CD4-positive, alpha-beta T cell treated with Interleukin-15 for 4 hours (primary cell): ENCODE results near the gene RPL19.
"Not testable (repeated sequence)": the region's sequence is repeated elsewhere in the genome, so short reads cannot be mapped to it uniquely, and the experiment has no call there.

Source experiments
- DNase-seq: peaks from one replicate; pipeline ENCODE4 v3.0.0-alpha.2; 2020; ENCODE audit warnings: low spot score

Gene RPL19

DNA sequence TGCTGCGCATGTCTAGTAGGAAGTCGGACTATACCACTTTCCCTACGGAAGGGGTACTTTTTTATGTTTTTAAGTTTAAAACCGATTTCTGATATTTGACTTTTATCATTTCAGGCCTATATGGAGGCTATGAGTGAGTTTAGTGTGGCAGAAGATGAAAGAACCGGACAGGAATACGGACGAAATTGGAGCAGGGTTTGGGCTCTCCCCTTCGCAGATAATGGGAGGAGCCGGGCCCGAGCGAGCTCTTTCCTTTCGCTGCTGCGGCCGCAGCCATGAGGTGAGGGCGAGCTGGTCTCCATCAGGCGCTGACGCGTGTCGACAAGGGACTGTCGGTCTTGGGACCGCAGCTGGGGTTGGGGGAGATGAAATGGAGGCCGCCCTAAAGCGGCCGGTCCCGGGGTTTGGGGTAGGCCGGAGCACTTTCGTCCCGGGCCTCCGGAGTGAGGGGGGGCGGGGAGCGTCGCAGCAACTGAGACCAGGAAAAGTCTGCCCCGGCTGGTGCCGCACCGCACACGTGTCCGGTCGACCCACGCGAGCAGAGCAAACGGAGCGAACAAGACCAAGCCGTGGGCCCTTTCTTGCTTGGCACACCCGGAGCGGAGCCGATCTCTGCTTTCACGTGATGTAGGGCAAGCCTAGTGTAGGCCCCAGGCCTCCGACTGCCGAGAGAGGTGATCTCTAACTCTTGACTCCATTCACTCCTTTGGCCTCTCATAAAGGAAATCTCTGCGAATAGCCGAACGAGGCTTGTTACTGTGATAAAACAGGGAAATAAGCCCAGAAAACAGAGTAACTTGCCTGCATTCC, at the start of gene RPL19:
RPL19 (plus strand) TSS at position 214 of the 810 bp plus-strand sequence; CDS start at position 276, 62 bp downstream.
- DNase-seq, result no peak

DNA sequence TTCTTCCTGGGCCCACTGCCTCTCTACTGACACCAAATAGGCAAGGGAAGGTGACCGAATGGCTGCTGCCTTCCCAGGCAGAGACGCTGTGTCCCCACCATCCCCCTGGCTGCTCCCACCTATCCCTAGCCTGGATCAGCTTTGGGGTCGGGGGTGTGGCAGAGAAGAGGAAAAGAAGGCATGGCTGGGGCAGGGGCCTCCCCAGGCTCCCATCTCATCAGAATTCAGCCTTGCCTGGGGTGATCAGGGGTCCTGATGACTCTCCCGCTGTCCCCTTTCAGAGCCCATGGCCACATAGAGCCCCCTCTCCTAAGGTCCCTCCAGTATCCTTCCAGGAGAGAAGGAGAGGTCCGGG, 49.3 kb upstream of the RPL19 start:
- no peak for DNase-seq

DNA sequence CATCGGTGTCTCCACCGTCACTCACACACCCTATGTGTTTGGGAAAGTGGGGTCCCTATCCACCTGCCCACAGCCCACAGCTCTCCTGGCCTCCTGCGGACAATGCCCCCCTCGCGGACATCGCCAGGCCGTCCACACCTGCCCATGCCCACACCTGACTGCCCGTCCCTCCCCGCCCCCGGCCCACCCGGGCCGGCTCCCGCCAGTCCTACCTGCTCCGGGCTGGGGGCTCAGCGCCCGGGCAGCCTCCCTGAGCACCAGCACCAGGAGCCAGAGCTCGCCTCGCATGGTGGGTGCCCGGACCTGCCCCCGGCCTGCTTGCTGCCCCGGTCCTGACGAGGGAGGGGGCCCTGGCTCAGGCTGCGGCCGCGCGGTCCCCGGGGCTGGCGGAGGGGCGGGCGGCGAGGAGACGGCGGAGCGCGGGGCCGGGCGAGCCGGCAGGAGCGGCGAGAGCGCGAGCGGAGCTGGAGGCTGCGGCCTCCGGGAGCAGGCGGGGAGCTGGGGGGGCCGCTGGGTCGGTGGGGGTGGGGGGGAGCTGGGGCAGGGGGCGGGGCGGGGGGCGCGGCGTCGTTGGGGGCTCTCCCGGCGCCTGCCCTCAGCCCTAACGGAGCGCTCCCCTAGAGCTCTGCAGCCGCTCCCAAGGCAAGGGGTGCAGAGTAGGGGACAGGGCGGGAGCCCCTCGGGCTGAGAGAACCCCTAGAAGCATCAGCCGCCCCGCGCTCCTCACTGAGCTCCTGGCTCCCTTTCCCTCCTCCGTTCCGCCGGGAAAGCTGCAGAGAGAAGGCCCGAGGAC, 48.7 kb upstream of the RPL19 start, which contains the start of gene PLXDC1:
PLXDC1 (minus strand) TSS at position 488 of the 793 bp plus-strand sequence; CDS start at position 288, 200 bp downstream.
- DNase-seq, result no peak

GRCh38 chr17:39151943-39152818, 47.9 kb upstream of the RPL19 start:
- DNase-seq, result peak; percentile 12

DNA sequence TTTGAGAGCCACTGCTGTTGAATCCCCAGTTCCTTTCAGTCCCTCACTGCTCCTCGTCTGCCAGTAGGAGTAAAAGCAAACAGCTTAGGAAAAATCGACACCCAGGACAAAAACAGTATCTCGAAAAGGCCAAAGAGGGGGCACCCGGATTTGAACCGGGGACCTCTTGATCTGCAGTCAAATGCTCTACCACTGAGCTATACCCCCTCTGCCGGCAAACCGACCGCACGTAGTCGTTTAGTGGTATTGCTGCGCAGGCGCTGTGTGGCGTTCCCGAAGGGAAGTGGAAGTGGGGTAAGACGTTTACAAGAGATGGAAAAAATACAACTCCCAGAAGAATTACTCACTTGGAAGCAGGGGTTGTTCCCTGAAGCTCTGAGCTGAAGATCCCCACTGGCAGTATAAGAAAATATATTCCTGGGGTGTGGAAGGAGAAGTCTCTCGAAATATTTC, 46.5 kb upstream of the RPL19 start:
- DNase-seq, result peak; percentile 94

- DNase-seq, result no peak
These were observed 44.4 kb upstream of the RPL19 start for GRCh38 chr17:39155654-39156053.

GRCh38 chr17:39156491-39156890, 43.6 kb upstream of the RPL19 start:
- DNase-seq, result no peak

DNA sequence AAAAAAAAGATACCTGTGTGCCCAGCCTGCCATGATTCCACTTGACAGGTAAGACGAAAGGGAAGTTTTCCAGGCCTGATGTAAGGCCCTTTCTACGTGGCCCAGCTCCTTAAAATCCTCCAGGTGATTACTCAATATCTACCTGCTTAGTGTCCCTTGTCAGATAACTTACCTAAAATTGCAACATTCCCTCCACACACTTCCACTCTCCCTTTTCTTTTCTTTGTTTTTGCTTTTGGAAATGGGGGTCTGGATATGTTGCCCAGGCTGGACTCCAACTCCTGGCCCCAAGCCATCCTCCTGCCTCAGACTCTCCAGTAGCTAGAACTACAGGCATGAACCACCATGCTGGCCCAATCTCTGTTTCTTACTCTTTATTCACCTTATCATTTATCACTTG, 41.5 kb upstream of the RPL19 start:
- DNase-seq, result no peak

- DNase-seq, result no peak
These were observed 38.1 kb upstream of the RPL19 start for GRCh38 chr17:39161962-39162361.

GRCh38 chr17:39164675-39165143, 35.4 kb upstream of the RPL19 start:
- DNase-seq, result peak; percentile 78

GRCh38 chr17:39165178-39165840, 34.8 kb upstream of the RPL19 start:
- DNase-seq, result no peak

- no peak for DNase-seq
These were observed 34.2 kb upstream of the RPL19 start, which contains the start of gene ARL5C for GRCh38 chr17:39165841-39166349. ARL5C (minus strand) TSS chr17:39166161; CDS start chr17:39165760, 401 bp downstream.

DNA sequence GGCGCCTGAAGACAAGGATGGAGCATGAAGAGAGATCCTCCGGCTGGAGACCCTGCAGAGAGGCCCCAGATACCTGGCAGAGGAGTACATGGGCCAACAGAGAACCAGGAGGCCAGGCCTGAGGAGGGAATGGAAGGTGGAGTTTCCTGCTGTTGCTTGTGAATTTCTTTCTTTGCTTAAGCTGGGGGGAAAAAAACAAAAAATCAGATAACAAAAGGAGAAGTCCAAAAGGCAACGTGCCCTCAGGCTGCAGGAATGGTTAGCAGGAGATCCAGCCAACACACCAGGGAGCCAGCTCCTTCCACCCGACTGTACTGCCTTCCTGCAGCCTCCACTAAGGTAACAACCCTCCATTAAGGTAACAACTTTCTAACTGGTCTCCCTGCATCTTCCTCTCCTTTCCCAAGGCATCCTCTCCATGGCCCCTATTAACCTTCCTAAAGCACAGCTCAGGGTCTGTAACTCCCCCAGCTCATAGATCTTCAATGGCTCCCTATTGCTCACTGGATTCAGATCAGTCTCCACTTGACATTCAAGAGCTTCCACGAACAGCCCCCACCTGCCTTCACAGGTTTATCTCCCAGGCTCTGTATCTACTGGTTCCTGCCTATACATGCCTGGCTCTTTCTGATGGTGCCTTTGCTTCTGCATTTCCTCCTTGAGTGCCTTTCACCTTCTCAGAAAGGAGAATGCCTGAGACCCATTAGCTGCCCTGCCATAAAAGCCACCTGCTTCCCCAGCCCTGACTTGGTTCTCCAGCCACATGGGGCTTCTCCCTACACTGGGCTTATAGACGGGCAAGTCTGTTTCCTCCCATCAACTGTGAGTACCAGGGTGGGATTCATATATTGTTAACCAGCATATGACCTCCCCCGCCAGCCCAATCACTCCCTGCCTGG, 33.4 kb upstream of the RPL19 start:
- DNase-seq, result no peak

GRCh38 chr17:39167476-39167875, 32.6 kb upstream of the RPL19 start:
- no peak for DNase-seq

DNA sequence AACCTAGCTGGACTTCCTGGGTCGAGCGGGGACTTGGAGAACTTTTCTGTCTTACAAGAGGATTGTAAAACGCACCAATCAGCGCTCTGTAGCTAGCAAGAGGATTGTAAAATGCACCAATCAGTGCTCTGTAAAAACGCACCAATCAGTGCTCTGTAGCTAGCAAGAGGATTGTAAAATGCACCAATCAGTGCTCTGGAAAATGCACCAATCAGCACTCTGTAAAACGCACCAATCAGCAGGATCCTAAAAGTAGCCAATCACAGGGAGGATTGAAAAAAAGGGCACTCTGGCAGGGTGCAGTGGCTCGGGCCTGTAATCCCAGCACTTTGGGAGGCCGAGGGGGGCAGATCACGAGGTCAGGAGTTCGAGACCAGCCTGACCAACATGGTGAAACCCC, 31.6 kb upstream of the RPL19 start:
- not testable (repeated sequence) for DNase-seq

GRCh38 chr17:39169101-39169500, 31.0 kb upstream of the RPL19 start:
- no peak for DNase-seq

GRCh38 chr17:39169518-39169917, 30.6 kb upstream of the RPL19 start:
- DNase-seq, result no peak

DNA sequence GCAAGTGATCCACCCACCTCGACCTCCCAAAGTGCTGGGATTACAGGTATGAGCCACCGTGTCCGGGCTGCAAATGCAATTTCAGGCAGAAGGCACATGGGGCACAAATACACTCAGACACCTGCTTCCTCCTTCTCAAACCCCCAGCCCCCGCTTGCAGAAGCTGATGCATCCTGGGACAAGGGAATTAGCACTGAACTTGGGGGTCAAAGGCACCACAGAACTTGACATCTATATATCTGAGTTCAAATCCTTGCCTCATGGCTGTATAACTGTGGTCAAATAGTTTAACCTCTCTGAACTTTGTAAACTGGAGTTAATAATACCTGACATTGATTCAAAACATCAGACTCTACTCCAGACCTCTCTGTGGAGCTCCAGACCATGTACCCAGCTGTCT, 30.0 kb upstream of the RPL19 start:
- no peak for DNase-seq

DNA sequence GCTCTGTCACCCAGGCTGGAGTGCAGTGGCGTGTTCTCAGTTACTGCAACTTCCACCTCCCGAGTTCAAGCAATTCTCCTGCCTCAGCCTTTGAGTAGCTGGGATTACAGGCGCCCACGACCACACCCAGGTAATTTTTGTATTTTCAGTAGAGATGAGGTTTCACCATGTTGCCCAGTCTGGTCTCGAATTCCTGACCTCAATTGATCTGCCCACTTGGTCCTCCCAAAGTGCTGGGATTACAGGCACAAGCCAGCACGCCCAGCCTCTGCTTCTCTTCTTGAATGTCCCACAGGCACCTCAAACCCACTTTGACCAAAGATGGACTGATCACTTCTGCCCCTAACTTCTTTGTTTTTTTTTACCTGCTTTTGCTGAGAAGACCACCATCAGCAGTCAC, 29.5 kb upstream of the RPL19 start:
- DNase-seq, result no peak

- no peak for DNase-seq
These were observed 28.1 kb upstream of the RPL19 start for GRCh38 chr17:39171933-39172332.
